HG03139 (cell line): ENCODE data around the gene CDC14A.

Source experiments
- ATAC-seq: cut with Tn5 transposase; IDR thresholded peaks from one replicate; pipeline ENCODE4 v1.9.1; 2021; ENCODE audit not compliant: unreplicated experiment

The CDC14A gene

DNA sequence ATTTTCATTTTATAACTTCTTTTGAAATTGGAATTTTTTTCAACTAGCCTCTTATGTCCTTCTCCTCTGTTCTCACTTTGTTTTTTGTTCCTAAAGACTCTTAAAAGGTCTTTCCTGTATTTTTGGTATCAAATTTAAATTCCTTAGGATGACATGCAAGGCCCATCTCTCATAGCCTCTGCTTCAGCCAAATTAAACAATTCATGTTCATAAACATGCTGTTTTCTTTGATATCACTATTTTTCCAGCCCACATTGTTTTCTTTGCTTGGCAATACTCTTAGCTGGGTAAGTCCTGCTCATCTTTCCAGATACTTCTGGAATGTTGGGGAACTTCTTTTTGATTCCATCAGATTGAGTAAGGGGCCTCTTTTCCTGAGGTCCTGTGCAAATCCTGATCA lies 129.9 kb downstream of the CDC14A start:
- ATAC-seq = no peak

DNA sequence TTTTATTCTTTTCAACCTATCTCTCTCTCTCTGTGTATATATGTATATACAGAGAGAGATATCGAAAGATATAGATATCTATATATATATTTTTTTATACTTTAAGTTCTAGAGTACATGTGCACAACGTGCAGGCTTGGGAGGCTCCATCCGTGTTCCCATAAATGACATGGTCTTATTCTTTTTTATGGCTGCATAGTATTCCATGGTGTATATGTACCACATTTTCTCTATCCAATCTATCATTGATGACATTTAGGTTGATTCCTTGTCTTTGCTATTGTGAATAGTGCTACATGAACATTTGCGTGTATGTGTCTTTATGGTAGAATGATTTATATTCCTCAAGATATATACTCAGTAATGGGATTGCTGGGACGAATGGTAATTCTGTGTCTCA lies 130.4 kb downstream of the CDC14A start:
- no peak for ATAC-seq

GRCh38 chr1:100483230-100483629 lies 130.9 kb downstream of the CDC14A start:
- ATAC-seq = no peak

DNA sequence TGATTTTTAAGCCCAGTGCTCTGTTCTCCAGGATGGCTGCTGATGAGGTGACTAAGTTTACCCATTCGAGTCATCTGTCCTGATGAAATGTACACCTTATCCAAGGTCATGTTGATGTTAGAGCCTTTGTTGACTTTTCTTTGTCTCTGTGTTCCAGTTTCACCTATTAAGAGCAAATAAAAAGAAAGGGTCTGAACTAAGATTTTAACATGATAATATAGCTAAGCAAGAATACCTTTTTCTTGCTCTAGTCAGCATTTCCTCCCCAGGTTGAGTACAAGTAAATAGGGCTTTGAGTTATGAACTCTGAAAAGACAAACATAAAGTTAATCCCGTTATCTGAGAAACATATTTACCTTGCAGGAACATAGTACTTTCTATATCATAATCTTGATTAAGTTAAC lies 133.6 kb downstream of the CDC14A start:
- no peak for ATAC-seq

- ATAC-seq = no peak
These were observed 142.2 kb downstream of the CDC14A start for GRCh38 chr1:100494393-100495084.

- ATAC-seq = no peak
These were observed 144.6 kb downstream of the CDC14A start for GRCh38 chr1:100496896-100497295.

DNA sequence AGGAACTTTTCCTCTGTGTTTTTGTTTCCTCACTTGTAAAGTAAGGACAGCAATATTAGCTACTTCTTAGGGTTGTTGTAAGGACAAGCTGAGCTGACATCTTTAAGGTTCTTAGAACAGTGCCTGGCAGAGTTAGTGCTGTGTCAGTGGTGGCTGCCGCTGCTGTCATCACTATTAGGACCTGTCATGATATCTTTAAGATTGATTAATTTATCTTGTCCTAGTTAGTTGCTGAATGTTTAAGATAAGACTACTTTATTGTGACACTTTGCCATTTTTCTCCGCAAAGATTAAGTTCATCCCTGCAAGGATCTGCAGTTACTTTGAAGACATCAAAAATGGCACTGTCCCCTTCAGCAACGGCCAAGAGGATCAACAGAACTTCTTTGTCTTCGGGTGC lies 145.5 kb downstream of the CDC14A start:
- no peak for ATAC-seq

GRCh38 chr1:100499194-100499811 lies 147.0 kb downstream of the CDC14A start:
- no peak for ATAC-seq

DNA sequence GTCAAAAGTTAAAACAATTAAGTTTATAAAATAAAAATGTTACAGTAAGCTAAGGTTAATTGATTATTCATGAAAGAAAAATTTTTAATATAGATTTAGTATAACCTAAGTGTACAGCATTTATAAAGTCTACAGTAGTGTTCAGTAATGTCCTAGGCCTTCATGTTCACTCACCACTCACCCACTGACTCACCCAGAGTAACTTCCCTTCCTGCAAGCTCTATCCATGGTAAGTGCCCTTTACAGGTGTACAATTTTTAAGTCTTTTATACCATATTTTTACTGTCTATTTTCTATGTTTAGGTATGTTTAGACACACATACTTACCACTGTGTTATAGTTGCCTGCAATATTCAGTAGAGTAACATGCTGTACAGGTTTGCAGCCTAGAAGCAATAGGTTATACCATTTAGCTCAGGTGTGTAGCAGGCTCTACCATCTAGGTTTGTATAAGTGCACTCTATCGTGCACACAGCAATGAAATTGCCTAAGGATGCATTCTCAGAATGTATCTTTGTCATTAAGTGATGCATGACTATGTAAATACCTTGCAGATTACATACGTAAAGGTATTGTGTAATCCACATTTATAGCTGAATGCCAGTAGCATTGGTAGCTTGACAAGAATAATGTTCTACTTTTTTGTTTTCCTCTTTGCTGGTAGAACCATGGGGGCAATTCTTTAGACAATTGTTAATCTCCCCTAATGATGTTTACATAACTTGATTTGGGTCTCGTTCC lies 149.9 kb downstream of the CDC14A start:
- ATAC-seq = no peak

DNA sequence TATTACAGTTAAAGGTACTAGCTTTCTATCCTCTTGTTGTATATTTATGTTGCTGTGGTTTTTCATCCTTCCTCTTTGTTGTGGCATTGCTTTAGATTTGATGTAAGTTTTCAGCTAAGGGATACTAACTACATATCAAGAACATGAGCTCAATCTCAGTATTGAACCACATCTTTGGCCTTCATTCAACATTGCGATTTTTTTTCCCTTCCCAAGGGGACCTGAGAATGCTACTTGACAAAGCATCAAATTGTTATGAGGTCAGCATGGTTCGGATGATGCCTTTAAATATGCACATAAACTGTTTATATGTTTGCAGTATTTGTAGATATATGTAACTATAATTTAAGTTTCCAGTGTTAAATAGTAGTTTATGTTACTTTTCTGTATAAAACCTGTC lies 153.9 kb downstream of the CDC14A start:
- no peak for ATAC-seq

GRCh38 chr1:100510451-100510850 lies 158.1 kb downstream of the CDC14A start:
- ATAC-seq = no peak

DNA sequence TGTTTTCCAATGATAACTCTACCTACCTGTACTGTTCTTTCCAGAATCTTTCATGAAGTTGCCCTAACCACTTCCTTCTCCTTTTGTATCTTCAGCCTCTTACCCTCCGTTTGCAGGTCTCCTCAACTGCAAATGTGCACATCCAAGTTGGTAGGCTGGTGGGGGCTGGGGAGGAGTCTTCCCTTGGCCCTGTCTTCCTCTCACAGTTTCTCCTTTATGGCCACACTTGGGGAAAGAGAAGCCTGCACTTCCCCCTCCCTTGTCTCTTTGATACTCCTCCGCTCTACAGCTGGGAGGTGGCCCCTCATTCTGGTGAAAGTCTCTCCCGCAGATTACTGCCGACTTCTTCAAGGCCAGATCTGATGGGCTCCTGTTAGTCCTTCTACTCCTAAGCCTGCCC lies 158.8 kb downstream of the CDC14A start:
- ATAC-seq = no peak

GRCh38 chr1:100511773-100512172 lies 159.5 kb downstream of the CDC14A start:
- no peak for ATAC-seq

GRCh38 chr1:100512803-100513352 lies 160.6 kb downstream of the CDC14A start:
- no peak for ATAC-seq

DNA sequence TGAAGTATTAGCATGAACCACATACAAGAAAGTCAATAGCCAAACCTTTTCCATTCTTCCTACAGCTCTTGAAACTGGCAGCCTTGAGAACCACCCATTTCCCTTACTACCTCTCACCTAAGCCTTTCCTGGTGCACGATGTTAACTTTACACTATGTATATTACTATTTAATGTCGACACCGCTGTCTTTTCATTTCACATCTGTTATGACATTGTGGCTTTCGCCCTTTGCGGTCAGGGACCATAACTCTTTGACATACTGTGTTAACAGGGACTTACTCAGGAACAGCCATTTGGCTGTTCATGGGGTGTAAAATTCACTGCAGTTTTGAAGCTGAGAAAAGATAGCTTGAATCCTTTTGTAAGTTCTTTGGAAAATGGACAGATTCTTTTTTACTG lies 164.6 kb downstream of the CDC14A start:
- no peak for ATAC-seq

DNA sequence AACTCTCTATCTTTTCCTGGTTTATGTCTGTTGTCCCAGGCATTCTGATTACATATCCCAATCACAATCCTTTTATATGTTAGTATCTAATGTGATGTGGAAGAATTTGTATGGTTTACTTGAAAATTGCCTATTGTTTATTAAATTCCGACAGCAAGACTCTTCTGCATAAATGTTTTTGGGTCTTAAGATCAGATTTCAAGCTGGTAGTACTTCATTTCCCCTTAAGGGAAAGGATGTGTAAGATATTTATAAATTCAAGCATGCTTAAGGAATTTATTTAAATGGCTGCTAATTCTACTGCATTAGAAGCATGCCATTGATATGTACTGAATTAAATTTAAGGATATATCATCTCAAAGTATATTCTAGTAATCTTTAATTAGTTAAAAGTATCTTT lies 165.2 kb downstream of the CDC14A start:
- no peak for ATAC-seq

DNA sequence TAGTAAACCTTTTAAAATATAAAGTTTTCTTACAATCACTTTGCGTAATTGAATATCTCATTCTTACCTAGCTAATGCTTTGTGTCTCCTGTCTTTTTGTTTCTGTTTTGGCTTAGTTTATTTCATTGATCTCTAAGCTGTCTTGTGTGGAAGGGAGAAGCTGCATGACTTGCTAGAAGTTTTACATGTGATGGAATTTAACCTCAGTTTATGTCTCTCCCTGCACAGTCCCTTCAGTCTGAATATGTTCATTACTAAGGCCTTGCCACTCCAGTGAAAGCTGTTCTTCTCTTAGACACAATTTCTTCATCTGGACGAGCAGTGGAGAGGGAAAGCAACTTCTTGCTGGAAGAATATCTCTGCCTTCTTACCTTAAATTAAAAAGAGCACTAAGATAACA lies 165.7 kb downstream of the CDC14A start:
- ATAC-seq = no peak

DNA sequence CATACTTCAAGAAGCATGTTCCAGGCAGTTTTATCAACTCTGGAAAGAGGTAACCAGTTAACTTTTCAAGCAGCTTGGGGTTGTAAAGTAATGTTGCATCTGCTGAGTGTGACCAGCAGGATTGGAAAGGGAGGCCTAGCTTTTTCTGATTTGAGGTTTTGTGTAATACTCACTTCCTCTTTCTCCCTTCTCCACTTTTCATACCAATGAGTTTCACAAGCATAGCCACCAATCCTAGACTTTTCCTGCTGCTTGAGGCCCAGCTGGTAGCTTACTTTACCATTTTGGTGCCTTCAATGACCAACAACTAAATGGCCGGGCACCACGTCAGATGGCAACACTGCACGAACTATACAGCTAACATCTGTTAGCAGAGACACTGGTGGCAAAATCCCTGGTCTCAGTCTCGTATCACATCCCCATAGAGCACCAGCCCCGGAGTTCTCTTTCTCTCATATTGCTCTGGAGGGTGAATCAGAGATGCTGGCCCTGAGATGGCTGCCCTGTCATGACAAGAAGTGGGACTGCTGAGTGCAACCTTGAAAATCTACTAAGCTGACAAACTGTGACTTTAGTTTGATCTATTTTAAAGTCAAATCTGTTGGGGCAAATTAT lies 170.8 kb downstream of the CDC14A start:
- peak; percentile 94 for ATAC-seq

DNA sequence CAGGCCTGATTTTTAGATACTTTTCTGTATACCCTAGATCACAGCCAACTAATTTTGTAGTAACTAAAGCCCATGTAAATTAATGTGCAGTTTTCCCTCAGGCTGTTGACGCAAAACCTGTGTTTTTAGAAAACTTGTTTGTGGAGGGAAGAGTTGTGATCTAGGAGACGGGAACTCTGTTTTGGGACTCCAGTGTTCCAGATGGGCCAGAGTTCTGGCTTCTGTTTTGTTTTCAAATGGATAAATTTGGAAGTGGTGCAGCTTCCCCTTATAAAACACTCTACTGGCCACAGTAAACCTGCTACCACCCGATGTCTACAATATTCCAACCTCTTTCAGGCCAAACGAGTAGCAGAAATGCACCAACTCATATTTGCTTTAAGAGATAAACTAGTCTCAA lies 172.0 kb downstream of the CDC14A start:
- ATAC-seq = no peak

GRCh38 chr1:100526894-100527293 lies 174.6 kb downstream of the CDC14A start:
- no peak for ATAC-seq

- no peak for ATAC-seq
These were observed 176.6 kb downstream of the CDC14A start for GRCh38 chr1:100528871-100529270.

GRCh38 chr1:100530141-100530540 lies 177.8 kb downstream of the CDC14A start:
- ATAC-seq = no peak
